Liver (tissue), 3 donors: ENCODE results near the gene PTPN4.

Experiments
- CTCF ChIP-seq: fragments of 150-350 bp; IDR thresholded peaks from 2 replicates; pipeline ENCODE4 v1.5.1; 2017; ENCODE audit warnings: improper control_type of control experiment, low read depth, low read length; ENCODE audit not compliant: missing input control
- HNF4A ChIP-seq, 2 donors: conservative IDR thresholded peaks; 2 replicates each; pipeline ENCODE4 v1.6.1; 2016; ENCODE audit warnings: antibody characterized with exemption in 2 of 2, mild to moderate bottlenecking in 2 of 2
- MAX ChIP-seq: IDR thresholded peaks from 2 replicates; pipeline ENCODE4 v1.6.1; 2016; ENCODE audit warnings: antibody characterized with exemption
- RAD21 ChIP-seq, 2 donors: IDR thresholded peaks; 2 replicates each; pipeline ENCODE4 v1.6.1; 2016; ENCODE audit warnings: antibody characterized with exemption in 2 of 2, mild to moderate bottlenecking in 2 of 2
- SP1 ChIP-seq: IDR thresholded peaks from 2 replicates; pipeline ENCODE4 v1.6.1; 2018; ENCODE audit warnings: antibody characterized with exemption, mild to moderate bottlenecking
- donor health status: healthy.
- donor health status: healthy.

- TF ChIP-seq CTCF (no peak), RAD21 (IDR thresholded peaks at IDR 0.05) (no peak), HNF4A (conservative IDR thresholded peaks at IDR 0.05) (peak; percentile 85 to 91), SP1 (peak; percentile 82), MAX (no peak)
These were observed 59.1 kb downstream of the PTPN4 start for GRCh38 chr2:119818792-119819191.
